Measurements from ENCODE around the gene RYK. TPM values are rescaled to one million over a fixed set of nuclear protein-coding genes. Genes with fewer than 3 reads are reported as not detected.

RYK gene
- polyA plus RNA-seq, 1 of the 3 experiments (the other 2 are of a cell fraction): 25.9 TPM

GRCh38 chr3:134155446-134155845 lies 95.2 kb downstream of the RYK start:
- Histone ChIP-seq H3K9me2 (no peaks in the 10 kb centered on the region), H4K20me1 (ENCODE audit: insufficient read depth) (no peaks in the 10 kb centered on the region), H3K4me3 (ENCODE audit: low read depth in 2 of 2, low read length in 1 of 2) (no peak overlapping the region), H3K4me1 (ENCODE audit: control insufficient read depth in 1 of 2, insufficient read depth in 2 of 2, low read depth in 1 of 2, low read length in 1 of 2) (peaks cover 0 to 3% of the 10 kb centered on the region in 2 experiments; a peak in 1 of 4 replicates), H3K9ac (no peak overlapping the region), H3K4me2 (no peak overlapping the region), H3K27me3 (ENCODE audit: insufficient read depth) (no peaks in the 10 kb centered on the region), H3K79me2 (ENCODE audit: insufficient read depth) (no peaks in the 10 kb centered on the region), H3K36me3 (replicated peaks in 1 of 2; ENCODE audit: control insufficient read depth in 1 of 2, insufficient read depth in 2 of 2, low read length in 1 of 2) (peaks cover 73 to 78% of the 10 kb centered on the region in 2 experiments), H3F3A (replicated peaks; ENCODE audit: insufficient read depth) (no peaks in the 10 kb centered on the region), H2AFZ (ENCODE audit: low read depth) (no peak overlapping the region), H3K9me3 (no peaks in the 10 kb centered on the region), H3K27ac (ENCODE audit: low read depth in 2 of 2, low read length in 1 of 2) (no peak overlapping the region)
- DNase-seq: no peak
- CTCF ChIA-PET: interaction anchor here (1.2 to 1.5 kb wide), 2 partner anchors 9 to 211 kb away, joined by 3 read pairs; no protein-coding TSS in a partner anchor
- POLR2A ChIA-PET: no interaction called here
- 92% methylated on average over 2 of the region's 2 CpGs for WGBS (ENCODE audit: low lambda C conversion rate)
- TF ChIP-seq SIN3A (IDR thresholded peaks at IDR 0.05; ENCODE audit: borderline replicate concordance, low read depth, low read length) (no peak), SMC3 (IDR thresholded peaks at IDR 0.05; ENCODE audit: low read depth, low read length) (no peak), MXI1 (IDR thresholded peaks at IDR 0.05; ENCODE audit: low read depth, low read length) (no peak)

- POLR2A ChIA-PET: no interaction called here
- no peaks in the 10 kb centered on the region for H3F3A ChIP-seq (replicated peaks; ENCODE audit: insufficient read depth)
- no peaks in the 10 kb centered on the region for H4K20me1 ChIP-seq (ENCODE audit: insufficient read depth)
- no peak overlapping the region for H3K27ac ChIP-seq (ENCODE audit: low read depth in 2 of 2, low read length in 1 of 2)
- no peak overlapping the region for H3K9ac ChIP-seq
- no peak for TF ChIP-seq FOSL2 (IDR thresholded peaks at IDR 0.05; ENCODE audit: borderline replicate concordance, low read depth)
- TF ChIP-seq TAF1 (IDR thresholded peaks at IDR 0.05; ENCODE audit: borderline replicate concordance, low read depth, low read length): no peak
- TF ChIP-seq NRF1 (IDR thresholded peaks at IDR 0.05; ENCODE audit: low read depth, low read length): no peak
- no peak for TF ChIP-seq USF2 (IDR thresholded peaks at IDR 0.05; ENCODE audit: borderline replicate concordance, low read depth, low read length)
- no peak for TF ChIP-seq CTCF (IDR thresholded peaks at IDR 0.05)
- no peak for TF ChIP-seq SIN3A (IDR thresholded peaks at IDR 0.05; ENCODE audit: borderline replicate concordance, low read depth, low read length)
- TF ChIP-seq FOXM1 (IDR thresholded peaks at IDR 0.05; ENCODE audit: low read depth): no peak
- no peak for TF ChIP-seq POLR2AphosphoS5 (IDR thresholded peaks at IDR 0.05; ENCODE audit: low read depth, low read length)
- TF ChIP-seq TEAD4 (IDR thresholded peaks at IDR 0.05; ENCODE audit: borderline replicate concordance, insufficient read depth): no peak
- no peak for TF ChIP-seq MEF2A (IDR thresholded peaks at IDR 0.05; ENCODE audit: borderline replicate concordance, low read depth)
- no peak for TF ChIP-seq RXRA (IDR thresholded peaks at IDR 0.05; ENCODE audit: borderline replicate concordance, low read depth)
- TF ChIP-seq RCOR1 (IDR thresholded peaks at IDR 0.05; ENCODE audit: low read length): no peak
- no peak for TF ChIP-seq JUND (IDR thresholded peaks at IDR 0.05)
- TF ChIP-seq REST (IDR thresholded peaks at IDR 0.05; ENCODE audit: low read depth, low read length): no peak
- TF ChIP-seq IRF3 (IDR thresholded peaks at IDR 0.05; ENCODE audit: low read depth, low read length): no peak
- TF ChIP-seq GATA2 (CRISPR knock-in tag; IDR thresholded peaks at IDR 0.05): no peak
- TF ChIP-seq USF1 (IDR thresholded peaks at IDR 0.05; ENCODE audit: borderline replicate concordance, low read depth): no peak
- TF ChIP-seq EP300 (IDR thresholded peaks at IDR 0.05; ENCODE audit: borderline replicate concordance in 1 of 2, low read depth in 1 of 2, low read length in 1 of 2): no peak
- peaks cover 63 to 68% of the 10 kb centered on the region in 2 experiments for H3K36me3 ChIP-seq (replicated peaks in 1 of 2; ENCODE audit: control insufficient read depth in 1 of 2, insufficient read depth in 2 of 2, low read length in 1 of 2)
- no peak overlapping the region for H2AFZ ChIP-seq (ENCODE audit: low read depth)
- no peak overlapping the region for H3K4me3 ChIP-seq (ENCODE audit: low read depth in 2 of 2, low read length in 1 of 2)
- H3K9me2 ChIP-seq: no peaks in the 10 kb centered on the region
- H3K4me1 ChIP-seq (ENCODE audit: control insufficient read depth in 1 of 2, insufficient read depth in 2 of 2, low read depth in 1 of 2, low read length in 1 of 2): peaks cover 0 to 3% of the 10 kb centered on the region in 2 experiments; a peak in 1 of 4 replicates
- CTCF ChIA-PET: no interaction called here
- no peaks in the 10 kb centered on the region for H3K79me2 ChIP-seq (ENCODE audit: insufficient read depth)
- no peak overlapping the region for H3K4me2 ChIP-seq
- WGBS (ENCODE audit: low lambda C conversion rate): 96% methylated on average over 12 of the region's 13 CpGs
- no peaks in the 10 kb centered on the region for H3K27me3 ChIP-seq (ENCODE audit: insufficient read depth)
- no peaks in the 10 kb centered on the region for H3K9me3 ChIP-seq
- DNase-seq: no peak
Measured at GRCh38 chr3:134153761-134154160, 96.9 kb downstream of the RYK start.
